Measurements from ENCODE around the gene DLG2. TPM values are rescaled to one million over a fixed set of nuclear protein-coding genes. Genes with fewer than 3 reads are reported as not detected.

Gene DLG2
- polyA plus RNA-seq, 2 donors: 2.6 to 6.7 TPM

DNA sequence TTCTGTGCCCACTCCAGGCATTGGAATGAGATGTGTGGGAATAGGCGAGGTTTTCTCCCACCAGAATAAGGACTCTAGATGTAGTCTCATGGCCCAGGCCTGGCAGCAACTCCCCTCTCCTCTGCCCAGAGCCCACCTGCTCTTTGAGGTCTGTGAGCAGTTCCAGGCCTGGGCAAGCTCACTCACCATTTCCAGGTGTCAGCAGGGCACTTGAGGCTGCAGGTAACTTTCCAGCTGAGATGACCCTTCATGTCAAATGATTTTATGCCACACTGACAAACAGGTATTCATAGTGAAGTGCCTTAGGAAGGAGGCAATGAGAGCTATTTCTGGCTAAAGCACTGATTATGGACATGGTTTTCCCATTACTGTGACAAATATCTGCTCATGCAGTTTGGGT lies 2217.7 kb downstream of the DLG2 start:
- Histone ChIP-seq H3K27ac (ENCODE audit: low read depth in 2 of 2, low read length in 1 of 2) (no peak overlapping the region), H3K4me3 (ENCODE audit: low read depth in 1 of 2, low read length in 2 of 2) (no peak overlapping the region), H3K36me3 (ENCODE audit: control insufficient read depth in 2 of 2, insufficient read depth in 2 of 2, low read length in 1 of 2) (no peaks in the 10 kb centered on the region), H3K4me1 (ENCODE audit: control insufficient read depth in 2 of 2, insufficient read depth in 2 of 2, low read length in 1 of 2) (no peaks in the 10 kb centered on the region), H3K27me3 (ENCODE audit: control insufficient read depth in 1 of 2, insufficient read depth in 2 of 2, low read length in 2 of 2) (no peaks in the 10 kb centered on the region), H3K9me3 (ENCODE audit: control insufficient read depth in 2 of 2, insufficient read depth in 1 of 2, low read depth in 1 of 2, low read length in 1 of 2) (no peaks in the 10 kb centered on the region)
- 76 to 93% methylated on average over 1 of the region's 1 CpG for WGBS, 2 donors

- H3K27ac ChIP-seq (ENCODE audit: low read depth in 2 of 2, low read length in 1 of 2): no peak overlapping the region
- no peak overlapping the region for H3K4me3 ChIP-seq (ENCODE audit: low read depth in 1 of 2, low read length in 2 of 2)
- no peaks in the 10 kb centered on the region for H3K9me3 ChIP-seq (ENCODE audit: control insufficient read depth in 2 of 2, insufficient read depth in 1 of 2, low read depth in 1 of 2, low read length in 1 of 2)
- H3K27me3 ChIP-seq (ENCODE audit: control insufficient read depth in 1 of 2, insufficient read depth in 2 of 2, low read length in 2 of 2): no peaks in the 10 kb centered on the region
- WGBS, 2 donors: 58 to 62% methylated on average over 1 of the region's 1 CpG
- no peaks in the 10 kb centered on the region for H3K36me3 ChIP-seq (ENCODE audit: control insufficient read depth in 2 of 2, insufficient read depth in 2 of 2, low read length in 1 of 2)
- no peaks in the 10 kb centered on the region for H3K4me1 ChIP-seq (ENCODE audit: control insufficient read depth in 2 of 2, insufficient read depth in 2 of 2, low read length in 1 of 2)
Observed at GRCh38 chr11:83408946-83409345, 2218.2 kb downstream of the DLG2 start.

Other genes starting within 250 kb of the DLG2 start
- 10 to 100 TPM; 34.4 to 54.7 TPM for gene TMEM126B, start 1.2 kb upstream of the DLG2 start, polyA plus RNA-seq
- 10 to 100 TPM; 33.3 to 45.6 TPM for gene TMEM126A, start 20.6 kb upstream of the DLG2 start, polyA plus RNA-seq
- gene CREBZF, start 37.8 kb upstream of the DLG2 start, polyA plus RNA-seq: 10 to 100 TPM; 15.5 to 19.0 TPM
- under 1 TPM; 0.08 to 0.14 TPM for gene CCDC89, start 58.9 kb upstream of the DLG2 start, polyA plus RNA-seq
- 1 to 10 TPM; 3.4 to 5.0 TPM for gene SYTL2, start 183.8 kb upstream of the DLG2 start, polyA plus RNA-seq
- not detected for gene CCDC83, start 228.0 kb upstream of the DLG2 start, polyA plus RNA-seq